ENCODE results near the gene C15orf61.

Gene C15orf61

GRCh38 chr15:67521029-67521782 is at the start of gene C15orf61:
Gene C15orf61, plus strand, starts transcription at chr15:67521131. Its CDS starts 118 bp downstream, at chr15:67521249.
- Histone ChIP-seq H3K4me3 (ENCODE audit: low read length) (peak within 1 kb of the TSS; percentile 79), H3K9me3 (ENCODE audit: insufficient read depth, low read length) (no peaks in the 10 kb centered on the region), H3K79me2 (ENCODE audit: low read length) (peaks cover 48% of the 10 kb centered on the region), H3K36me3 (replicated peaks; ENCODE audit: low read depth, low read length) (no peaks in the 10 kb centered on the region), H3K27ac (ENCODE audit: low read length) (peak within 1 kb of the TSS; percentile 81), H3K4me1 (ENCODE audit: low read length) (peaks cover 23% of the 10 kb centered on the region), H3K4me2 (ENCODE audit: low read length) (peak within 1 kb of the TSS; percentile 97), H2AFZ (ENCODE audit: low read depth, low read length) (peak within 1 kb of the TSS; percentile 85), H4K20me1 (ENCODE audit: insufficient read depth, low read length) (peaks cover 7% of the 10 kb centered on the region), H3K9ac (ENCODE audit: low read length) (peak within 1 kb of the TSS; percentile 93), H3K27me3 (ENCODE audit: low read depth, low read length) (no peaks in the 10 kb centered on the region)
- no peak for TF ChIP-seq CTCF (IDR thresholded peaks at IDR 0.05; ENCODE audit: low read depth, low read length)
- TF ChIP-seq EZH2phosphoT487 (IDR thresholded peaks at IDR 0.05; ENCODE audit: low read depth) = no peak

GRCh38 chr15:67472957-67473356 is 48.0 kb upstream of the C15orf61 start:
- Histone ChIP-seq H3K79me2 (ENCODE audit: low read length) (no peaks in the 10 kb centered on the region), H3K4me1 (ENCODE audit: low read length) (no peaks in the 10 kb centered on the region), H3K4me3 (ENCODE audit: low read length) (no peak overlapping the region), H4K20me1 (ENCODE audit: insufficient read depth, low read length) (no peaks in the 10 kb centered on the region), H3K36me3 (replicated peaks; ENCODE audit: low read depth, low read length) (no peaks in the 10 kb centered on the region), H3K27ac (ENCODE audit: low read length) (no peak overlapping the region), H3K27me3 (ENCODE audit: low read depth, low read length) (no peaks in the 10 kb centered on the region), H3K9me3 (ENCODE audit: insufficient read depth, low read length) (no peaks in the 10 kb centered on the region), H3K9ac (ENCODE audit: low read length) (no peak overlapping the region), H3K4me2 (ENCODE audit: low read length) (no peak overlapping the region), H2AFZ (ENCODE audit: low read depth, low read length) (no peak overlapping the region)
- TF ChIP-seq EZH2phosphoT487 (IDR thresholded peaks at IDR 0.05; ENCODE audit: low read depth) = no peak
- TF ChIP-seq CTCF (IDR thresholded peaks at IDR 0.05; ENCODE audit: low read depth, low read length) = no peak

- no peaks in the 10 kb centered on the region for H3K4me1 ChIP-seq (ENCODE audit: low read length)
- H3K27me3 ChIP-seq (ENCODE audit: low read depth, low read length) = no peaks in the 10 kb centered on the region
- no peaks in the 10 kb centered on the region for H3K36me3 ChIP-seq (replicated peaks; ENCODE audit: low read depth, low read length)
- no peak for TF ChIP-seq EZH2phosphoT487 (IDR thresholded peaks at IDR 0.05; ENCODE audit: low read depth)
- TF ChIP-seq CTCF (IDR thresholded peaks at IDR 0.05; ENCODE audit: low read depth, low read length) = no peak
- no peak overlapping the region for H3K9ac ChIP-seq (ENCODE audit: low read length)
- no peak overlapping the region for H3K4me2 ChIP-seq (ENCODE audit: low read length)
- no peaks in the 10 kb centered on the region for H3K79me2 ChIP-seq (ENCODE audit: low read length)
- H2AFZ ChIP-seq (ENCODE audit: low read depth, low read length) = no peak overlapping the region
- H3K4me3 ChIP-seq (ENCODE audit: low read length) = no peak overlapping the region
- no peaks in the 10 kb centered on the region for H3K9me3 ChIP-seq (ENCODE audit: insufficient read depth, low read length)
- no peaks in the 10 kb centered on the region for H4K20me1 ChIP-seq (ENCODE audit: insufficient read depth, low read length)
- H3K27ac ChIP-seq (ENCODE audit: low read length) = no peak overlapping the region
Observed at GRCh38 chr15:67474405-67475110, 46.4 kb upstream of the C15orf61 start.

- Histone ChIP-seq H3K9me3 (ENCODE audit: insufficient read depth, low read length) (no peaks in the 10 kb centered on the region), H3K4me1 (ENCODE audit: low read length) (no peaks in the 10 kb centered on the region), H3K79me2 (ENCODE audit: low read length) (no peaks in the 10 kb centered on the region), H3K9ac (ENCODE audit: low read length) (no peak overlapping the region), H4K20me1 (ENCODE audit: insufficient read depth, low read length) (no peaks in the 10 kb centered on the region), H3K27ac (ENCODE audit: low read length) (no peak overlapping the region), H2AFZ (ENCODE audit: low read depth, low read length) (no peak overlapping the region), H3K4me2 (ENCODE audit: low read length) (no peak overlapping the region), H3K36me3 (replicated peaks; ENCODE audit: low read depth, low read length) (no peaks in the 10 kb centered on the region), H3K27me3 (ENCODE audit: low read depth, low read length) (no peaks in the 10 kb centered on the region), H3K4me3 (ENCODE audit: low read length) (no peak overlapping the region)
- TF ChIP-seq EZH2phosphoT487 (IDR thresholded peaks at IDR 0.05; ENCODE audit: low read depth) (no peak), CTCF (IDR thresholded peaks at IDR 0.05; ENCODE audit: low read depth, low read length) (no peak)
Observed at GRCh38 chr15:67479781-67480505, 41.0 kb upstream of the C15orf61 start.

Measured in OCI-LY3 (cell line).